HepG2 (cell line): ENCODE results near the gene KLHDC8B. TPM values are rescaled to one million over a fixed set of nuclear protein-coding genes. Genes with fewer than 3 reads are reported as not detected.

ENCODE experiments used
- ATAC-seq: fragments of 200-7000 bp; cut with Tn5 transposase; 3 replicates; pipeline ENCODE4 v1.9.1; 2020; ENCODE audit warnings: mild to moderate bottlenecking, moderate library complexity
- BruUV-seq: library from RNA; stranded (reverse); fragments of 400-500 nt; replicated peaks from 2 replicates; lab custom pipeline; 2021; lab: Mats Ljungman, UMichigan
- CTCF ChIA-PET: fragments of 300-600 bp; formaldehyde crosslinking; extraction: SDS; loops from one replicate; lab custom pipeline; 2021; ENCODE audit warnings: low total read pairs, inconsistent platforms, low intra/inter-chr PET ratio; lab: Yijun Ruan, JAX
- POLR2A ChIA-PET: fragments of 350-600 bp; sonication (Branson Sonifier 250); formaldehyde crosslinking; loops from one replicate; lab custom pipeline; 2020; ENCODE audit warnings: antibody characterized with exemption, inconsistent platforms; lab: Yijun Ruan, JAX
- DNase-seq: peaks from one replicate; pipeline ENCODE4 v3.0.0-alpha.2; 2015; ENCODE audit warnings: low spot score
- FAIRE-seq: peaks from 3 replicates; lab custom pipeline; 2011; peaks lifted over from hg19 to GRCh38; lab: Jason Lieb, UNC
- H2AFZ ChIP-seq: one replicate; pipeline ENCODE4 v1.6.1; 2011; ENCODE audit warnings: low read length, inconsistent platforms
- H3K27ac ChIP-seq: fragments of 300-600 bp; 3 replicates; pipeline ENCODE4 v1.8.0; 2011; ENCODE audit warnings: mixed run types, mild to moderate bottlenecking, mixed read lengths, low read length, inconsistent platforms; ENCODE audit not compliant: insufficient read depth; ENCODE audit errors: extremely low read length
- H3K27me3 ChIP-seq, 2 experiments: fragments of 200-600 bp in 1 of 2; 2 replicates in 1 of 2; 3 replicates in 1 of 2; pipeline versions ENCODE4 v1.6.0 to v1.8.0; 2011; ENCODE audit warnings: low read length in 2 of 2, mild to moderate bottlenecking in 2 of 2, moderate library complexity in 2 of 2, inconsistent platforms in 1 of 2; ENCODE audit not compliant: insufficient read depth in 2 of 2, control insufficient read depth in 1 of 2
- H3K36me3 ChIP-seq, 2 experiments: fragments of 200-600 bp in 1 of 2; replicated peaks in 1 of 2; 2 replicates in 1 of 2; 3 replicates in 1 of 2; pipeline versions ENCODE4 v1.5.1 to v1.8.0; 2011; ENCODE audit warnings: low read length in 2 of 2, inconsistent platforms in 1 of 2; ENCODE audit not compliant: insufficient read depth in 2 of 2, control insufficient read depth in 1 of 2
- H3K4me1 ChIP-seq: 2 replicates; pipeline ENCODE4 v1.5.1; 2012; ENCODE audit warnings: low read length, inconsistent platforms; ENCODE audit not compliant: insufficient read depth
- H3K4me2 ChIP-seq: 2 replicates; pipeline ENCODE4 v1.6.0; 2011; ENCODE audit warnings: low read depth, low read length, inconsistent platforms
- H3K4me3 ChIP-seq, 3 experiments: fragments of 200-600 bp in 1 of 3; sonication (generic), shearing (Covaris generic) in 1 of 3; replicated peaks in 1 of 3; 2 replicates each; pipeline ENCODE4 v1.5.1; 2011 to 2016; ENCODE audit warnings: low read length in 3 of 3, inconsistent platforms in 2 of 3, low read depth in 2 of 3, mild to moderate bottlenecking in 2 of 3, control low read depth in 1 of 3, mixed read lengths in 1 of 3; ENCODE audit not compliant: insufficient read depth in 1 of 3
- H3K79me2 ChIP-seq: one replicate; pipeline ENCODE4 v1.6.1; 2011; ENCODE audit warnings: low read length, inconsistent platforms; ENCODE audit not compliant: insufficient read depth
- H3K9ac ChIP-seq: 2 replicates; pipeline ENCODE4 v1.6.0; 2011; ENCODE audit warnings: mild to moderate bottlenecking, low read depth, low read length, inconsistent platforms; ENCODE audit not compliant: insufficient read depth
- H3K9me3 ChIP-seq: 2 replicates; pipeline ENCODE4 v1.5.1; 2012; ENCODE audit warnings: mild to moderate bottlenecking, low read length
- H4K20me1 ChIP-seq: 2 replicates; pipeline ENCODE4 v1.6.0; 2011; ENCODE audit warnings: inconsistent platforms, mild to moderate bottlenecking, low read length, moderate library complexity; ENCODE audit not compliant: insufficient read depth
- DNMT1 ChIP-seq: sonication (generic); formaldehyde crosslinking; IDR thresholded peaks from 2 replicates; pipeline ENCODE4 v1.5.1; 2020; ENCODE audit warnings: mild to moderate bottlenecking, missing genetic modification reagents
- FOSL1 ChIP-seq: sonication (generic); formaldehyde crosslinking; IDR thresholded peaks from 2 replicates; pipeline ENCODE4 v1.9.0; 2021; ENCODE audit warnings: missing genetic modification reagents, borderline replicate concordance
- HNF4G ChIP-seq, 2 experiments: sonication (generic) in 1 of 2; formaldehyde crosslinking in 1 of 2; IDR thresholded peaks; 2 replicates each; pipeline versions ENCODE4 v1.4.0 to v1.6.1; 2011 to 2020; ENCODE audit warnings: borderline replicate concordance in 2 of 2, low read depth in 2 of 2, mild to moderate bottlenecking in 2 of 2, low read length in 1 of 2, missing genetic modification reagents in 1 of 2, moderate library complexity in 1 of 2
- KDM5B ChIP-seq: sonication (generic); formaldehyde crosslinking; IDR thresholded peaks from 2 replicates; pipeline ENCODE4 v1.4.0; 2020; ENCODE audit warnings: missing genetic modification reagents, mild to moderate bottlenecking, borderline replicate concordance
- MAFK ChIP-seq, 2 experiments: IDR thresholded peaks in 1 of 2; conservative IDR thresholded peaks in 1 of 2; 2 replicates each; pipeline ENCODE4 v1.6.1; 2011; ENCODE audit warnings: improper control_type of control experiment in 2 of 2, low read length in 2 of 2
- TOPORS ChIP-seq: sonication (generic); formaldehyde crosslinking; IDR thresholded peaks from 2 replicates; pipeline ENCODE4 v1.8.0; 2023; ENCODE audit warnings: mild to moderate bottlenecking, missing genetic modification reagents
- ZNF607 ChIP-seq: sonication (generic); formaldehyde crosslinking; IDR thresholded peaks from 2 replicates; pipeline ENCODE4 v1.5.1; 2020; ENCODE audit warnings: missing genetic modification reagents, mild to moderate bottlenecking, borderline replicate concordance
- ZNF883 ChIP-seq: sonication (generic); formaldehyde crosslinking; IDR thresholded peaks from 2 replicates; pipeline ENCODE4 v1.5.1; 2020; ENCODE audit warnings: mild to moderate bottlenecking, missing genetic modification reagents; ENCODE audit errors: not compliant biosample characterization
- WGBS: methylation state at CpG from one replicate; pipeline ENCODE4 v1.1.6; 2017; ENCODE audit warnings: low lambda C conversion rate; 5-methylcytosine and 5-hydroxymethylcytosine counted together
- in situ Hi-C: cut with HindIII; loops from 2 replicates; pipeline ENCODE4 v1.10.0; 2017; ENCODE audit warnings: low pct_unique_long_range_greater_than_20kb; ENCODE audit not compliant: extremely low pct_ligation_motif_present
- intact Hi-C: fragments of 100-400 bp; cut with micrococcal nuclease; formaldehyde crosslinking; loops from one replicate; pipeline ENCODE4 v1.10.0; 2022; ENCODE audit not compliant: unreplicated experiment
- polyA plus RNA-seq, 8 experiments: library from polyadenylated mRNA; depleted of rRNA in 3 of 8; stranded (reverse) in 7 of 8; unstranded in 1 of 8; fragments of >200 nt; fragmentation: Illumina TruSeq in 4 of 8; extraction: Trizol in 4 of 8; gene quantifications; 2 replicates each; pipeline versions ENCODE4 v1.2.1 to v1.2.3, GENCODE V29; 2011 to 2016; ENCODE audit warnings: low read depth in 4 of 8, missing spikeins in 1 of 8, mixed read lengths in 1 of 8; ENCODE audit not compliant: insufficient read depth in 1 of 8
- total RNA-seq, 5 experiments: library from RNA; depleted of rRNA; stranded (reverse); fragments of >200 nt; fragmentation: Illumina TruSeq; extraction: Trizol; gene quantifications; 2 replicates each; pipeline ENCODE4 v1.2.3, GENCODE V29; 2016; ENCODE audit warnings: low read depth in 1 of 5
- TF ChIP-seq, protein P1 (sequence below): sonication (generic); formaldehyde crosslinking; IDR thresholded peaks from 2 replicates; pipeline ENCODE4 v1.8.0; 2022; ENCODE audit warnings: missing genetic modification reagents, mild to moderate bottlenecking, moderate library complexity, borderline replicate concordance
- TF ChIP-seq, protein P2 (sequence below): sonication (generic); formaldehyde crosslinking; IDR thresholded peaks from 2 replicates; pipeline ENCODE4 v1.4.0; 2020; ENCODE audit warnings: mild to moderate bottlenecking, missing genetic modification reagents

KLHDC8B gene
- total and polyA plus RNA-seq, 2 of the 13 experiments (the other 11 are each of a cell fraction or from before 2014, with no cell fraction given), result 17.2 to 17.8 TPM

DNA sequence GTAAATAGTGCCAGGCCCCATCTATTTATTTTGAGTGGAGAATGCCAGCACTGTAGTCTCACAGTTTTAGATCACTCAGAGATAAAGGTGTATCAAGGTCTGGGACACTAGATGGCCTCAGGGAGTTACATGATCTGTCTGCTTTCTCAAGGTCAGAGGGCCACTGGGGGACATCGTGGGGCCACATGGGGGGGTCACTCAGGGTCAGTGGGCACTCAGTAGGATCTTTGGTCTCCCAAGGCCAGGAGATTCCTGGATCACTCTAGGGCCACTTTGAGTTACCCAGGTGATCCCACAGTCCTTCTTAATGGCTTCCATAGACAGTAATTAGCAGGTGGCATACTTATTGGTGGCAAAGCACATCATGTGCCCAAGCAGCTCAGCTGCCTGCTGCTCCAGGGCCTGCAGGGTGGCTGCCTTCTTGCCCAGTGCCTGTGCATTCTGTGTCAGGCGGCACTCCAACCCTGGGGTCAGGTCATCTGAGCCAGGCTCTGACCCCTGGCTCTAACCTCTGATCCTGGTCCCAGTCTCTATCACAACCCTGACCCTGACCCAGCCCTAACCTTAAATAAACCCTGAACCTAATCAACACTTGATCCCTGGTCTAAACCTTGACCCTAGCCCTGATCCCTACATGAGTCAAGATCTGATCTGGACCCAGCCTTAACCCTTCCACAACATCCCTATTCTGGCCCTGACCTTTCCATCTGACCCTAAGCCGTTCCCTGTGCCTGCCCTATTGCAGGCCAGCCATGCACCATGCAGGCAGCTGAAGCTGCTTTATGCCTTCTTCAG, 36.7 kb upstream of the KLHDC8B start:
- peak overlapping the region; percentile 46 for H3K27ac ChIP-seq
- ChIA-PET POLR2A (interaction anchor here (1.0 to 8.5 kb wide), 6 partner anchors 14 to 661 kb away, joined by 3 to 110 read pairs (median 4); partner anchors contain the start of genes QRICH1, USP19 and WDR6), CTCF (no interaction called here)
- H3K9me3 ChIP-seq, result no peaks in the 10 kb centered on the region
- H3K4me3 ChIP-seq, result 0 out of 6 replicates have a peak overlapping the region, but pooled peaks of 1 of the 3 experiments have one; percentile 78
- DNase-seq (peak; percentile 53), ATAC-seq (peak; percentile 15), FAIRE-seq (peak; percentile 64)
- 0% methylated on average over 1 of the region's 3 CpGs for WGBS
- peaks cover 3 to 10% of the 10 kb centered on the region in 2 experiments; a peak in 2 of 5 replicates for H3K36me3 ChIP-seq
- peak overlapping the region; percentile 97; the same call in 1 of the 2 replicates for H3K4me2 ChIP-seq
- H2AFZ ChIP-seq, result no peak overlapping the region
- intact Hi-C loops, result loop anchor here (5.0 kb wide), 1 partner anchor 42 kb away; the partner anchor contains the start of gene QRICH1
- peaks cover 39% of the 10 kb centered on the region for H3K4me1 ChIP-seq
- no peaks in the 10 kb centered on the region for H4K20me1 ChIP-seq
- peaks cover 15% of the 10 kb centered on the region for H3K79me2 ChIP-seq
- H3K9ac ChIP-seq, result no peak overlapping the region
- in situ Hi-C loops, result no loop called here
- BruUV-seq, result no TSS peak
- H3K27me3 ChIP-seq, result no peaks in the 10 kb centered on the region
- 0 out of 2 replicates have a peak, but pooled peaks have one; percentile 23 for TF ChIP-seq TOPORS (CRISPR knock-in tag)
- peak; percentile 47; the same call in 1 of the 2 replicates for TF ChIP-seq DNMT1 (CRISPR knock-in tag)
- TF ChIP-seq, protein P1, sequence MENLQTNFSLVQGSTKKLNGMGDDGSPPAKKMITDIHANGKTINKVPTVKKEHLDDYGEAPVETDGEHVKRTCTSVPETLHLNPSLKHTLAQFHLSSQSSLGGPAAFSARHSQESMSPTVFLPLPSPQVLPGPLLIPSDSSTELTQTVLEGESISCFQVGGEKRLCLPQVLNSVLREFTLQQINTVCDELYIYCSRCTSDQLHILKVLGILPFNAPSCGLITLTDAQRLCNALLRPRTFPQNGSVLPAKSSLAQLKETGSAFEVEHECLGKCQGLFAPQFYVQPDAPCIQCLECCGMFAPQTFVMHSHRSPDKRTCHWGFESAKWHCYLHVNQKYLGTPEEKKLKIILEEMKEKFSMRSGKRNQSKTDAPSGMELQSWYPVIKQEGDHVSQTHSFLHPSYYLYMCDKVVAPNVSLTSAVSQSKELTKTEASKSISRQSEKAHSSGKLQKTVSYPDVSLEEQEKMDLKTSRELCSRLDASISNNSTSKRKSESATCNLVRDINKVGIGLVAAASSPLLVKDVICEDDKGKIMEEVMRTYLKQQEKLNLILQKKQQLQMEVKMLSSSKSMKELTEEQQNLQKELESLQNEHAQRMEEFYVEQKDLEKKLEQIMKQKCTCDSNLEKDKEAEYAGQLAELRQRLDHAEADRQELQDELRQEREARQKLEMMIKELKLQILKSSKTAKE (CRISPR knock-in tag), result peak; percentile 13; the same call in 1 of the 2 replicates
- peak; percentile 83 for TF ChIP-seq HNF4G (IDR thresholded peaks at IDR 0.05; ENCODE audit: borderline replicate concordance, low read depth, low read length)
- no peak for TF ChIP-seq HNF4G (CRISPR knock-in tag; IDR thresholded peaks at IDR 0.05; ENCODE audit: borderline replicate concordance, low read depth)
- TF ChIP-seq MAFK (conservative IDR thresholded peaks at IDR 0.05 in 1 of 2, IDR thresholded peaks at IDR 0.05 in 1 of 2; ENCODE audit: low read length in 2 of 2), result peak in 1 of 2 experiments; percentile 58; a peak in 2 of 4 replicates
- no peak for TF ChIP-seq FOSL1 (CRISPR knock-in tag)
- TF ChIP-seq ZNF607 (CRISPR knock-in tag), result 0 out of 2 replicates have a peak, but pooled peaks have one; percentile 47
- peak; percentile 15 for TF ChIP-seq ZNF883 (CRISPR knock-in tag)
- peak; percentile 64; the same call in 1 of the 2 replicates for TF ChIP-seq KDM5B (CRISPR knock-in tag)
- TF ChIP-seq, protein P2, sequence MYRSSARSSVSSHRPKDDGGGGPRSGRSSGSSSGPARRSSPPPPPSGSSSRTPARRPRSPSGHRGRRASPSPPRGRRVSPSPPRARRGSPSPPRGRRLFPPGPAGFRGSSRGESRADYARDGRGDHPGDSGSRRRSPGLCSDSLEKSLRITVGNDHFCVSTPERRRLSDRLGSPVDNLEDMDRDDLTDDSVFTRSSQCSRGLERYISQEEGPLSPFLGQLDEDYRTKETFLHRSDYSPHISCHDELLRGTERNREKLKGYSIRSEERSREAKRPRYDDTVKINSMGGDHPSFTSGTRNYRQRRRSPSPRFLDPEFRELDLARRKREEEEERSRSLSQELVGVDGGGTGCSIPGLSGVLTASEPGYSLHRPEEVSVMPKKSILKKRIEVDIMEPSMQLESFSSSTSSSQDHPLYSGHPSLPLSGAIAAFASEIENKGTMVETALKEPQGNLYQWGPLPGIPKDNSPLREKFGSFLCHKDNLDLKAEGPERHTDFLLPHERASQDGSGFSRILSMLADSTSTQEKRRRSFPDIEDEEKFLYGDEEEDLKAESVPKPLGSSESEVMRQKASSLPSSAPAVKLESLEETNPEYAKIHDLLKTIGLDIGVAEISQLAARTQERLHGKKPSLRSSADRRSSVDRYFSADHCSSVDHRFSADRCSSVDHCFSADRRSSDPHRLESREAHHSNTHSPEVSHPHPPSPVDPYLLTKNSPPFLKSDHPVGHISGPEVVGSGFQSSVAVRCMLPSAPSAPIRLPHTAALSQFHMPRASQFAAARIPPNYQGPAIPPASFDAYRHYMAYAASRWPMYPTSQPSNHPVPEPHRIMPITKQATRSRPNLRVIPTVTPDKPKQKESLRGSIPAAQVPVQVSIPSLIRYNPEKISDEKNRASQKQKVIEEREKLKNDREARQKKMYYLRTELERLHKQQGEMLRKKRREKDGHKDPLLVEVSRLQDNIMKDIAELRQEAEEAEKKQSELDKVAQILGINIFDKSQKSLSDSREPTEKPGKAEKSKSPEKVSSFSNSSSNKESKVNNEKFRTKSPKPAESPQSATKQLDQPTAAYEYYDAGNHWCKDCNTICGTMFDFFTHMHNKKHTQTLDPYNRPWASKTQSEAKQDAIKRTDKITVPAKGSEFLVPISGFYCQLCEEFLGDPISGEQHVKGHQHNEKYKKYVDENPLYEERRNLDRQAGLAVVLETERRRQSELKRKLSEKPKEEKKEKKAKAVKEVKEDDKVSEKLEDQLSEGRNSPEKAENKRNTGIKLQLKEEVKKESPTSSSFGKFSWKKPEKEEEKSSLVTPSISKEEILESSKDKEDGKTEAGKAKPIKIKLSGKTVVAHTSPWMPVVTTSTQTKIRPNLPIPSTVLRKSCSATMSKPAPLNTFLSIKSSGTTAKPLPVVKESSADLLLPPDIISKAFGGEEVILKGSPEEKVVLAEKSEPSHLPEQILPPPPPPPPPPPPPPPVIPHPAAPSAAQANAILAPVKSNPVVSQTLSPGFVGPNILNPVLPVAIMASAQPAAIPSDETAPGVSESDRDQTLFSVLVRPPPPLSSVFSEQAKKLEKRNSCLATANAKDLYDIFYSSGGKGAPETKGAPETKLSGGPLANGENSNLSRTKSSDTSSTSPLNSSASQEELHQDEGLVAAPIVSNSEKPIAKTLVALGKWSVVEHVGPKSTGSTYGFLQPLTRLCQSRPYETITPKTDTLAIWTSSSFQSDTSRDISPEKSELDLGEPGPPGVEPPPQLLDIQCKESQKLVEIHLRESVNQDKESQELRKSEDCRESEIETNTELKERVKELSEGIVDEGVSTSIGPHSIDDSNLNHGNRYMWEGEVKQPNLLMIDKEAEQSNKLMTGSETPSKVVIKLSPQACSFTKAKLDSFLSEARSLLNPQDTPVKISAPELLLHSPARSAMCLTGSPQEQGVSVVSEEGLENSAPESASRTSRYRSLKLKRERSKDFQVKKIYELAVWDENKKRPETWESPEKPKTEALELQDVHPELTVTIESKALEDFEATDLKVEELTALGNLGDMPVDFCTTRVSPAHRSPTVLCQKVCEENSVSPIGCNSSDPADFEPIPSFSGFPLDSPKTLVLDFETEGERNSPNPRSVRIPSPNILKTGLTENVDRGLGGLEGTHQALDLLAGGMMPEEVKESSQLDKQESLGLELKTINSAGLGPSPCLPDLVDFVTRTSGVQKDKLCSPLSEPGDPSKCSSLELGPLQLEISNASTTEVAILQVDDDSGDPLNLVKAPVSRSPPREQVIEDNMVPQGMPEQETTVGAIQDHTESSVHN (CRISPR knock-in tag), result no peak
